ENCODE results near the gene TLE4. TPM values are rescaled to one million over a fixed set of nuclear protein-coding genes. Genes with fewer than 3 reads are reported as not detected.

Gene TLE4
- total and polyA plus RNA-seq, 4 experiments from 2014 or later, result 27.9 to 101 (median 72.2) TPM

- Histone ChIP-seq H3K4me3 (ENCODE audit: low read length in 2 of 2) (no peak overlapping the region), H3K9me3 (ENCODE audit: control insufficient read depth in 1 of 2, low read length in 2 of 2) (no peaks in the 10 kb centered on the region), H3K27me3 (ENCODE audit: insufficient read depth, low read length) (no peaks in the 10 kb centered on the region), H3K27ac (ENCODE audit: low read depth, low read length) (no peak overlapping the region), H3K4me1 (ENCODE audit: insufficient read depth, low read length) (peaks cover 11% of the 10 kb centered on the region), H3K36me3 (ENCODE audit: insufficient read depth, low read length) (no peaks in the 10 kb centered on the region)
- peaks cover 31 to 66% (median 50%) of the 10 kb centered on the region in 4 donors for H3K4me1 Mint-ChIP-seq
- no peak for DNase-seq
- peaks cover 0 to 2% (median 0%) of the 10 kb centered on the region in 8 donors for H3K9me3 Mint-ChIP-seq
- ChIA-PET CTCF (ENCODE audit: partially characterized antibody) (no interaction called here), POLR2A (ENCODE audit: partially characterized antibody) (no interaction called here)
- peak overlapping the region in 2 of 7 donors; percentile 14 to 57 for H3K27ac Mint-ChIP-seq
- H3K4me3 Mint-ChIP-seq, result no peak overlapping the region
- intact Hi-C loops (cut with micrococcal nuclease), result no loop called here
- H3K27me3 Mint-ChIP-seq, result no peaks in the 10 kb centered on the region
- peaks cover 7 to 17% of the 10 kb centered on the region in 2 donors for H3K36me3 Mint-ChIP-seq
These were observed 112.3 kb downstream of the TLE4 start for GRCh38 chr9:79684059-79684458.

GRCh38 chr9:79684711-79685575, 113.2 kb downstream of the TLE4 start:
- H3K4me1 ChIP-seq (ENCODE audit: insufficient read depth, low read length), result peaks cover 11% of the 10 kb centered on the region
- no peaks in the 10 kb centered on the region for H3K36me3 ChIP-seq (ENCODE audit: insufficient read depth, low read length)
- Mint-ChIP-seq H3K4me1 (peaks cover 35 to 71% (median 53%) of the 10 kb centered on the region in 4 donors), H3K4me3 (peak overlapping the region in 1 of 8 donors; percentile 4), H3K36me3 (peaks cover 7 to 17% of the 10 kb centered on the region in 2 donors), H3K27me3 (no peaks in the 10 kb centered on the region), H3K27ac (peak overlapping the region in 1 of 7 donors; percentile 2), H3K9me3 (peaks cover 0 to 2% (median 0%) of the 10 kb centered on the region in 8 donors)
- H3K4me3 ChIP-seq (ENCODE audit: low read length in 2 of 2), result no peak overlapping the region
- no peak for DNase-seq
- POLR2A ChIA-PET (ENCODE audit: partially characterized antibody), result interaction anchor here (2.8 kb wide), 1 partner anchor 113 kb away, joined by 8 read pairs; the partner anchor contains the start of gene TLE4
- H3K9me3 ChIP-seq (ENCODE audit: control insufficient read depth in 1 of 2, low read length in 2 of 2), result no peaks in the 10 kb centered on the region
- H3K27ac ChIP-seq (ENCODE audit: low read depth, low read length), result no peak overlapping the region
- H3K27me3 ChIP-seq (ENCODE audit: insufficient read depth, low read length), result no peaks in the 10 kb centered on the region
- CTCF ChIA-PET (ENCODE audit: partially characterized antibody), result no interaction called here
- intact Hi-C loops (cut with micrococcal nuclease), result no loop called here

GRCh38 chr9:79685577-79685976, 113.8 kb downstream of the TLE4 start:
- H3K9me3 Mint-ChIP-seq, result peaks cover 0 to 2% (median 0%) of the 10 kb centered on the region in 8 donors
- Histone ChIP-seq H3K36me3 (ENCODE audit: insufficient read depth, low read length) (no peaks in the 10 kb centered on the region), H3K27ac (ENCODE audit: low read depth, low read length) (no peak overlapping the region), H3K4me1 (ENCODE audit: insufficient read depth, low read length) (peaks cover 11% of the 10 kb centered on the region), H3K9me3 (ENCODE audit: control insufficient read depth in 1 of 2, low read length in 2 of 2) (no peaks in the 10 kb centered on the region), H3K27me3 (ENCODE audit: insufficient read depth, low read length) (no peaks in the 10 kb centered on the region), H3K4me3 (ENCODE audit: low read length in 2 of 2) (no peak overlapping the region)
- ChIA-PET POLR2A (ENCODE audit: partially characterized antibody) (interaction anchor here (2.8 kb wide), 1 partner anchor 114 kb away, joined by 8 read pairs; the partner anchor contains the start of gene TLE4), CTCF (ENCODE audit: partially characterized antibody) (no interaction called here)
- no peaks in the 10 kb centered on the region for H3K27me3 Mint-ChIP-seq
- H3K4me1 Mint-ChIP-seq, result peaks cover 34 to 70% (median 55%) of the 10 kb centered on the region in 4 donors
- intact Hi-C loops (cut with micrococcal nuclease), result no loop called here
- H3K27ac Mint-ChIP-seq, result no peak overlapping the region
- H3K36me3 Mint-ChIP-seq, result peaks cover 7 to 17% of the 10 kb centered on the region in 2 donors
- no peak overlapping the region for H3K4me3 Mint-ChIP-seq
- no peak for DNase-seq

- peak overlapping the region in 5 of 8 donors; percentile 1 to 65 (median 35) for H3K4me3 Mint-ChIP-seq
These were observed 114.8 kb downstream of the TLE4 start for GRCh38 chr9:79686381-79687130.

DNA sequence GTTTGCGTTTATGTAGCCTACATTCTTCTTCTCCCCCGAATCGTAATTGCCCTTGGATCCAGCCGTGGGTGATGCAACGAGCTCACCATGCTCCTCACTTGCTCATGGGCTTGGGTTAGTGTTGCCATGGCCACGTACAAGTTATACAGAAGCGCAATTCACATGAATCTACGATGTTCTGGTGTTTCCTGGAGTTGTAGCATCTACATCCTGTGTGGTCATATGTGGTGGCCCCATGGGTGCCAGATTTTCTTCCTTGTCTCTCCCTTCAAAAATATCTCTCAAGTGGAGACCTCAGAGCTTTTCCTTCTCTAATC, 115.3 kb downstream of the TLE4 start:
- Histone ChIP-seq H3K4me3 (ENCODE audit: low read length in 2 of 2) (no peak overlapping the region), H3K27ac (ENCODE audit: low read depth, low read length) (no peak overlapping the region), H3K27me3 (ENCODE audit: insufficient read depth, low read length) (no peaks in the 10 kb centered on the region), H3K36me3 (ENCODE audit: insufficient read depth, low read length) (no peaks in the 10 kb centered on the region), H3K9me3 (ENCODE audit: control insufficient read depth in 1 of 2, low read length in 2 of 2) (no peaks in the 10 kb centered on the region), H3K4me1 (ENCODE audit: insufficient read depth, low read length) (peaks cover 11% of the 10 kb centered on the region)
- peak overlapping the region in 7 of 8 donors; percentile 1 to 65 (median 21) for H3K4me3 Mint-ChIP-seq
- H3K36me3 Mint-ChIP-seq, result peaks cover 13 to 15% of the 10 kb centered on the region in 2 donors
- DNase-seq, result peak; percentile 26 to 49 (median 38)
- intact Hi-C loops (cut with micrococcal nuclease), result no loop called here
- H3K9me3 Mint-ChIP-seq, result peaks cover 0 to 2% (median 0%) of the 10 kb centered on the region in 8 donors
- CTCF ChIA-PET (ENCODE audit: partially characterized antibody), result no interaction called here
- no peaks in the 10 kb centered on the region for H3K27me3 Mint-ChIP-seq
- peaks cover 38 to 76% (median 60%) of the 10 kb centered on the region in 4 donors for H3K4me1 Mint-ChIP-seq
- POLR2A ChIA-PET (ENCODE audit: partially characterized antibody), result interaction anchor here (1.1 to 2.8 kb wide), 3 partner anchors 10 to 116 kb away, joined by 3 to 8 read pairs (median 3); partner anchors contain the start of gene TLE4
- peak overlapping the region; percentile 7 to 76 (median 54) for H3K27ac Mint-ChIP-seq

More at GRCh38 chr9:79686381-79687130, 114.8 kb downstream of the TLE4 start:
- peaks cover 36 to 72% (median 57%) of the 10 kb centered on the region in 4 donors for H3K4me1 Mint-ChIP-seq
- intact Hi-C loops (cut with micrococcal nuclease), result no loop called here
- H3K9me3 ChIP-seq (ENCODE audit: control insufficient read depth in 1 of 2, low read length in 2 of 2), result no peaks in the 10 kb centered on the region
- H3K27ac ChIP-seq (ENCODE audit: low read depth, low read length), result no peak overlapping the region
- no peaks in the 10 kb centered on the region for H3K27me3 Mint-ChIP-seq
- no peaks in the 10 kb centered on the region for H3K36me3 ChIP-seq (ENCODE audit: insufficient read depth, low read length)
- peaks cover 11% of the 10 kb centered on the region for H3K4me1 ChIP-seq (ENCODE audit: insufficient read depth, low read length)
- peaks cover 0 to 2% (median 0%) of the 10 kb centered on the region in 8 donors for H3K9me3 Mint-ChIP-seq
- ChIA-PET POLR2A (ENCODE audit: partially characterized antibody) (interaction anchor here (1.4 to 2.8 kb wide), 2 partner anchors 11 to 115 kb away, joined by 3 to 8 read pairs; partner anchors contain the start of gene TLE4), CTCF (ENCODE audit: partially characterized antibody) (no interaction called here)
- peak overlapping the region in 6 of 7 donors; percentile 7 to 77 (median 62) for H3K27ac Mint-ChIP-seq
- no peak overlapping the region for H3K4me3 ChIP-seq (ENCODE audit: low read length in 2 of 2)
- no peak for DNase-seq
- no peaks in the 10 kb centered on the region for H3K27me3 ChIP-seq (ENCODE audit: insufficient read depth, low read length)
- peaks cover 13% of the 10 kb centered on the region in 2 donors for H3K36me3 Mint-ChIP-seq

DNA sequence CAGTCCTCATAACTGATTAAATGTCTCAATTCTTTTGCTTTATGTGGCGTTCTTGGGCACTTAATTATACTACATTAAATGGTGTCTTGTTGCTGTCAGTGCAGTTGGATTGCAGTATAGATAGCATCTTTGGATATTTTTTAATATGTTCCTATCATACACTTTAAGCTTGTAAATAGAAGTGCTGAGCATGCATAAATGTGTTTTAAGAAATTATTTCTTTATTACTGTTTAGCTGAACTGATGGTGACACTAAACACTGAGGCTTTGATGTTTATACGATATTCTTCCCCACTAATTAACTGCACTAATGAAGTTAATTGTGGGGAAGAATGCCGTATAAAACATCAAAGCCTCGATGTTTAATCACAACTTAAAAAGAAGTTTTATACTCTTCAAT, 116.6 kb downstream of the TLE4 start:
- Histone ChIP-seq H3K27me3 (ENCODE audit: insufficient read depth, low read length) (no peaks in the 10 kb centered on the region), H3K36me3 (ENCODE audit: insufficient read depth, low read length) (no peaks in the 10 kb centered on the region), H3K4me3 (ENCODE audit: low read length in 2 of 2) (no peak overlapping the region), H3K9me3 (ENCODE audit: control insufficient read depth in 1 of 2, low read length in 2 of 2) (no peaks in the 10 kb centered on the region), H3K27ac (ENCODE audit: low read depth, low read length) (no peak overlapping the region), H3K4me1 (ENCODE audit: insufficient read depth, low read length) (peaks cover 11% of the 10 kb centered on the region)
- ChIA-PET CTCF (ENCODE audit: partially characterized antibody) (no interaction called here), POLR2A (ENCODE audit: partially characterized antibody) (no interaction called here)
- Mint-ChIP-seq H3K9me3 (peaks cover 0 to 2% (median 0%) of the 10 kb centered on the region in 8 donors), H3K4me1 (peaks cover 43 to 78% (median 61%) of the 10 kb centered on the region in 4 donors), H3K27me3 (no peaks in the 10 kb centered on the region), H3K27ac (no peak overlapping the region), H3K4me3 (no peak overlapping the region), H3K36me3 (peaks cover 14 to 16% of the 10 kb centered on the region in 2 donors)
- DNase-seq, result no peak
- intact Hi-C loops (cut with micrococcal nuclease), result no loop called here

- H3K9me3 ChIP-seq (ENCODE audit: control insufficient read depth in 1 of 2, low read length in 2 of 2), result no peaks in the 10 kb centered on the region
- Mint-ChIP-seq H3K4me3 (no peak overlapping the region), H3K9me3 (peaks cover 0 to 2% (median 0%) of the 10 kb centered on the region in 8 donors), H3K27me3 (no peaks in the 10 kb centered on the region), H3K4me1 (peaks cover 50 to 87% (median 67%) of the 10 kb centered on the region in 4 donors), H3K36me3 (peaks cover 16% of the 10 kb centered on the region in 2 donors), H3K27ac (no peak overlapping the region)
- DNase-seq, result no peak
- CTCF ChIA-PET (ENCODE audit: partially characterized antibody), result no interaction called here
- H3K36me3 ChIP-seq (ENCODE audit: insufficient read depth, low read length), result no peaks in the 10 kb centered on the region
- POLR2A ChIA-PET (ENCODE audit: partially characterized antibody), result interaction anchor here (1.5 kb wide), 1 partner anchor 118 kb away, joined by 3 read pairs; no protein-coding TSS in a partner anchor
- peaks cover 20% of the 10 kb centered on the region for H3K4me1 ChIP-seq (ENCODE audit: insufficient read depth, low read length)
- no peaks in the 10 kb centered on the region for H3K27me3 ChIP-seq (ENCODE audit: insufficient read depth, low read length)
- H3K4me3 ChIP-seq (ENCODE audit: low read length in 2 of 2), result no peak overlapping the region
- intact Hi-C loops (cut with micrococcal nuclease), result no loop called here
- H3K27ac ChIP-seq (ENCODE audit: low read depth, low read length), result no peak overlapping the region
These were observed 117.8 kb downstream of the TLE4 start for GRCh38 chr9:79689576-79689975.
